Endodermal cell (in vitro differentiated cells): ENCODE measurements around the gene RASGRP3. TPM values are rescaled to one million over a fixed set of nuclear protein-coding genes. Genes with fewer than 3 reads are reported as not detected.
"Not testable (repeated sequence)": the region's sequence is repeated elsewhere in the genome, so short reads cannot be mapped to it uniquely, and the experiment has no call there.

Experiments
- DNase-seq: peaks from one replicate; pipeline ENCODE4 v3.0.0-alpha.2; 2017
- H3K27ac ChIP-seq: 2 replicates; pipeline ENCODE4 v1.5.1; 2013; ENCODE audit warnings: mild to moderate bottlenecking, low read depth, low read length, moderate library complexity
- H3K27me3 ChIP-seq: 2 replicates; pipeline ENCODE4 v1.6.1; 2013; ENCODE audit warnings: mild to moderate bottlenecking, low read length, moderate library complexity; ENCODE audit not compliant: insufficient read depth, control insufficient read depth, poor library complexity, severe bottlenecking
- H3K36me3 ChIP-seq: 2 replicates; pipeline ENCODE4 v1.7.0; 2013; ENCODE audit warnings: mild to moderate bottlenecking, low read length, moderate library complexity; ENCODE audit not compliant: control insufficient read depth, insufficient read depth
- H3K4me1 ChIP-seq: one replicate; pipeline ENCODE4 v1.7.0; 2013; ENCODE audit warnings: low read length; ENCODE audit not compliant: control insufficient read depth, insufficient read depth
- H3K4me3 ChIP-seq: 2 replicates; pipeline ENCODE4 v1.5.1; 2013; ENCODE audit warnings: mild to moderate bottlenecking, low read length, moderate library complexity
- H3K9ac ChIP-seq: 2 replicates; pipeline ENCODE4 v1.6.1; 2013; ENCODE audit warnings: mild to moderate bottlenecking, low read length, moderate library complexity; ENCODE audit not compliant: poor library complexity, severe bottlenecking; ENCODE audit errors: extremely low read depth
- H3K9me3 ChIP-seq: 2 replicates; pipeline ENCODE4 v1.6.1; 2013; ENCODE audit warnings: mild to moderate bottlenecking, low read length, moderate library complexity; ENCODE audit not compliant: control insufficient read depth
- H3K27ac Mint-ChIP-seq: 2 replicates; pipeline ENCODE4 v1.8.0; 2020; ENCODE audit warnings: mixed read lengths
- H3K27me3 Mint-ChIP-seq: 2 replicates; pipeline ENCODE4 v1.8.0; 2021; ENCODE audit warnings: mild to moderate bottlenecking, mixed read lengths; ENCODE audit not compliant: insufficient read depth
- H3K36me3 Mint-ChIP-seq: 2 replicates; pipeline ENCODE4 v1.8.0; 2020; ENCODE audit warnings: low read depth, mixed read lengths
- H3K4me1 Mint-ChIP-seq: 2 replicates; pipeline ENCODE4 v1.8.0; 2020; ENCODE audit warnings: mixed read lengths
- H3K4me3 Mint-ChIP-seq: 2 replicates; pipeline ENCODE4 v1.8.0; 2020; ENCODE audit warnings: mild to moderate bottlenecking, moderate library complexity, mixed read lengths
- H3K9me3 Mint-ChIP-seq: 2 replicates; pipeline ENCODE4 v1.8.0; 2020; ENCODE audit warnings: mild to moderate bottlenecking, mixed read lengths
- WGBS, 2 experiments: methylation state at CpG; one replicate each; pipeline versions ENCODE4 v1.1.5 to v1.1.7; 2013; ENCODE audit warnings: missing lambda C conversion rate in 2 of 2, mixed read lengths in 1 of 2; ENCODE audit not compliant: insufficient coverage in 1 of 2, insufficient read length in 1 of 2; 5-methylcytosine and 5-hydroxymethylcytosine counted together
- total RNA-seq, 2 donors: library from RNA; stranded (reverse); fragmentation: NEBNext Ultra II Directional in 1 of 2; extraction: Animal tissue kit (Norgen Biotek cat#: 25700) in 1 of 2; gene quantifications; 2 replicates in 1 of 2; 3 replicates in 1 of 2; pipeline ENCODE4 v1.2.1, GENCODE V29; 2021
- TF ChIP-seq, protein P1 (sequence below): fragments of 200-600 bp; sonication (generic); conservative IDR thresholded peaks from 2 replicates; pipeline ENCODE4 v1.5.0; 2021; ENCODE audit warnings: antibody characterized with exemption, mild to moderate bottlenecking

Gene RASGRP3
- total RNA-seq, 2 donors from 2014 or later, result 0.29 TPM; not detected in 1

DNA sequence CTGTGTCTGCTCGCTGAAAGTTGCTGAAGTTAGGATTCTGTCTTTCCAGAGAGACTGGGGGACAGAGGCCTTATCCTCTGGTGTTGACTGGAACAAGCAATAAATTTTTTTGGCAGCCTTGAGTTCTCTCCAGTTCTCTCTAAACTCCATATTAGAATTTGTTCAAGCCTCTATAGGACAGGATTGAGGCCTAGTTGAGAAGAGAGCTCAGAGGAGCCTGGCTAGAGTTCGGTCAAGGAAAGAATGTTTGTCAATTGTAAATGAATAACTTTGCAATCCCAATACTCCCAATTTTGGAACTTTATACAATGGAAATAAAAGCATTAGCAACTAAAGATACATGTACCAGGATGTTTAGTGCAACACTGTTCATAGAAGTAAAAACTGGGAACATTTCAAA, 16.7 kb upstream of the RASGRP3 start:
- Mint-ChIP-seq H3K4me3 (no peak overlapping the region), H3K27ac (peak overlapping the region; percentile 26), H3K27me3 (peaks cover 2% of the 10 kb centered on the region), H3K4me1 (peaks cover 7% of the 10 kb centered on the region), H3K36me3 (no peaks in the 10 kb centered on the region), H3K9me3 (no peaks in the 10 kb centered on the region)
- TF ChIP-seq, protein P1, sequence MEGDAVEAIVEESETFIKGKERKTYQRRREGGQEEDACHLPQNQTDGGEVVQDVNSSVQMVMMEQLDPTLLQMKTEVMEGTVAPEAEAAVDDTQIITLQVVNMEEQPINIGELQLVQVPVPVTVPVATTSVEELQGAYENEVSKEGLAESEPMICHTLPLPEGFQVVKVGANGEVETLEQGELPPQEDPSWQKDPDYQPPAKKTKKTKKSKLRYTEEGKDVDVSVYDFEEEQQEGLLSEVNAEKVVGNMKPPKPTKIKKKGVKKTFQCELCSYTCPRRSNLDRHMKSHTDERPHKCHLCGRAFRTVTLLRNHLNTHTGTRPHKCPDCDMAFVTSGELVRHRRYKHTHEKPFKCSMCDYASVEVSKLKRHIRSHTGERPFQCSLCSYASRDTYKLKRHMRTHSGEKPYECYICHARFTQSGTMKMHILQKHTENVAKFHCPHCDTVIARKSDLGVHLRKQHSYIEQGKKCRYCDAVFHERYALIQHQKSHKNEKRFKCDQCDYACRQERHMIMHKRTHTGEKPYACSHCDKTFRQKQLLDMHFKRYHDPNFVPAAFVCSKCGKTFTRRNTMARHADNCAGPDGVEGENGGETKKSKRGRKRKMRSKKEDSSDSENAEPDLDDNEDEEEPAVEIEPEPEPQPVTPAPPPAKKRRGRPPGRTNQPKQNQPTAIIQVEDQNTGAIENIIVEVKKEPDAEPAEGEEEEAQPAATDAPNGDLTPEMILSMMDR, result no peak
- Histone ChIP-seq H3K9ac (no peak overlapping the region), H3K27me3 (no peaks in the 10 kb centered on the region), H3K27ac (no peak overlapping the region), H3K4me3 (no peak overlapping the region), H3K9me3 (no peaks in the 10 kb centered on the region), H3K36me3 (no peaks in the 10 kb centered on the region), H3K4me1 (no peaks in the 10 kb centered on the region)
- DNase-seq, result no peak
- 98% methylated on average over 2 of the region's 2 CpGs; no CpG with 5 or more reads in 1 of the 2 experiments for WGBS, 2 experiments

- H3K27ac Mint-ChIP-seq, H3K4me3 Mint-ChIP-seq: not testable (repeated sequence)
- WGBS, 2 experiments, result 88 to 93% methylated on average over 3 to 8 of the region's 8 CpGs
Observed at GRCh38 chr2:33462512-33462911, 13.9 kb upstream of the RASGRP3 start.

DNA sequence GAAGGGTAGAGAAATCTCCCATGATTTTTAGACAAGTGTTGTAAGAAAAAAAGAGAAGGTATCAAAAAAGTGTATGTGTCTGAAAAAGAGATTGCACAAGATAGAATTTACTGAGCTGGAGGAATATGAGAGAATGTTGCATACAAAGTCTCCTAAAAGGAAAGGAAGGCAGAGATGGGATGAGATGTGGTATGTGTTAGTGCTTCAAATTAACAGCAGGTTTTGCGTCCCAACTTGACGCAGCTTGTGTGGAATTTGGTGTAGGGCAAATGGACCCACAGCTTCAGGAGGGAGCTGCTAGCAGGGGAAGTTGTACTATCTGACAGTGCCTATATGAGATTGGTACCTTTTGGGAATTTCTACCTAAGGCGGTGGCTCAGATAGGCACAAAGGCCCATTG, 9.0 kb upstream of the RASGRP3 start:
- Histone ChIP-seq H3K27me3 (peaks cover 4% of the 10 kb centered on the region), H3K9ac (no peak overlapping the region), H3K4me1 (no peaks in the 10 kb centered on the region), H3K4me3 (no peak overlapping the region), H3K9me3 (no peaks in the 10 kb centered on the region), H3K36me3 (no peaks in the 10 kb centered on the region), H3K27ac (no peak overlapping the region)
- Mint-ChIP-seq H3K27me3 (peaks cover 14% of the 10 kb centered on the region), H3K27ac (no peak overlapping the region), H3K36me3 (no peaks in the 10 kb centered on the region), H3K9me3 (peaks cover 2% of the 10 kb centered on the region), H3K4me3 (no peak overlapping the region), H3K4me1 (no peaks in the 10 kb centered on the region)
- WGBS, 2 experiments, result 93 to 100% methylated on average over 1 to 3 of the region's 3 CpGs
- TF ChIP-seq, protein P1, result no peak
- DNase-seq, result no peak

More at GRCh38 chr2:33462512-33462911, 13.9 kb upstream of the RASGRP3 start:
- not testable (repeated sequence) for H3K9ac ChIP-seq, H3K4me1 Mint-ChIP-seq, H3K36me3 Mint-ChIP-seq, DNase-seq, H3K4me1 ChIP-seq, H3K27ac ChIP-seq, H3K36me3 ChIP-seq, H3K4me3 ChIP-seq, H3K27me3 Mint-ChIP-seq, H3K9me3 ChIP-seq, H3K9me3 Mint-ChIP-seq, H3K27me3 ChIP-seq

DNA sequence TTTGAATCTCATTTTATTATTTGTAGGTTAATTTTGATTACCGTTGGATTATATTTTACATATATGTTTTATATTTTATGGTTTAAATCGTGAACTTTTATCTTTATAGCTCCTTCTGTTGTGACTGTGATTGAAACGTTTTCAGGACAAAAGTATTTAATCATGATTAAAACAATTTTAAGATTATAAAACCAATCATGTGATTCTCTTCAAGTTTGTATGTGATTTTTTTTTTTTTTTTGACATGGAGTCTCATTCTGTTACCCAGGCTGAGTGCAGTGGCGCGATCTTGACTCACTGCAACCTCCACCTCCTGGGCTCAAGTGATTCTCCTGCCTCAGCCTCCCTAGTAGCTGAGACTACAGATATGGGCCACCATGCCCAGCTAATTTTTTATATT, 7.2 kb upstream of the RASGRP3 start:
- DNase-seq, result no peak
- peaks cover 9% of the 10 kb centered on the region for H3K9me3 ChIP-seq
- no peak overlapping the region for H3K4me3 ChIP-seq
- no peaks in the 10 kb centered on the region for H3K4me1 ChIP-seq
- TF ChIP-seq, protein P1, result no peak
- no peak overlapping the region for H3K27ac ChIP-seq
- H3K4me3 Mint-ChIP-seq, result no peak overlapping the region
- WGBS, 2 experiments, result 80 to 100% methylated on average over 1 to 2 of the region's 5 CpGs
- H3K36me3 Mint-ChIP-seq, result peaks cover 3% of the 10 kb centered on the region
- H3K36me3 ChIP-seq, result no peaks in the 10 kb centered on the region
- H3K9ac ChIP-seq, result no peak overlapping the region
- H3K27me3 ChIP-seq, result peaks cover 20% of the 10 kb centered on the region
- H3K27ac Mint-ChIP-seq, result no peak overlapping the region
- peaks cover 30% of the 10 kb centered on the region for H3K27me3 Mint-ChIP-seq
- no peaks in the 10 kb centered on the region for H3K4me1 Mint-ChIP-seq
- H3K9me3 Mint-ChIP-seq, result peaks cover 18% of the 10 kb centered on the region
